HFFc6 (cell line): ENCODE measurements around the gene EXOC4. TPM values are rescaled to one million over a fixed set of nuclear protein-coding genes. Genes with fewer than 3 reads are reported as not detected.
A peak's percentile ranks its signal among the peaks of the same experiment; 100 is the strongest.

Experiments
- DNase-seq: peaks from one replicate; pipeline ENCODE4 v3.0.0-alpha.2; 2018
- H3K27ac Mint-ChIP-seq: 2 replicates; pipeline ENCODE4 v1.8.0; 2020; ENCODE audit warnings: mild to moderate bottlenecking, mixed read lengths
- H3K27me3 Mint-ChIP-seq: 2 replicates; pipeline ENCODE4 v1.8.0; 2021; ENCODE audit warnings: mild to moderate bottlenecking, moderate library complexity, mixed read lengths; ENCODE audit not compliant: insufficient read depth
- H3K36me3 Mint-ChIP-seq: 2 replicates; pipeline ENCODE4 v1.8.0; 2021; ENCODE audit warnings: low read depth, mixed read lengths
- H3K4me1 Mint-ChIP-seq: 2 replicates; pipeline ENCODE4 v1.8.0; 2020; ENCODE audit warnings: low read depth, mixed read lengths
- H3K4me3 Mint-ChIP-seq: 2 replicates; pipeline ENCODE4 v1.8.0; 2020; ENCODE audit warnings: mild to moderate bottlenecking, moderate library complexity, mixed read lengths
- H3K9me3 Mint-ChIP-seq: 2 replicates; pipeline ENCODE4 v1.8.0; 2020; ENCODE audit warnings: mild to moderate bottlenecking, mixed read lengths
- total RNA-seq, 6 experiments: library from RNA; stranded (reverse); fragmentation: NEBNext Ultra II Directional; extraction: Animal tissue kit (Norgen Biotek cat#: 25700); gene quantifications; 2 replicates in 1 of 6; 3 replicates in 5 of 6; pipeline ENCODE4 v1.2.3, GENCODE V29; 2021
- TF ChIP-seq, protein P1 (sequence below): fragments of 200-600 bp; sonication (generic); IDR thresholded peaks from 2 replicates; pipeline ENCODE4 v1.5.0; 2021; ENCODE audit warnings: antibody characterized with exemption, mild to moderate bottlenecking

Gene EXOC4
- total RNA-seq, 6 experiments from 2014 or later, result 57.6 to 67.6 (median 61.4) TPM

GRCh38 chr7:133702960-133703359 is 450.1 kb downstream of the EXOC4 start:
- Mint-ChIP-seq H3K4me3 (peak overlapping the region; percentile 35; the same call in 1 of the 2 replicates), H3K27ac (peak overlapping the region; percentile 68), H3K4me1 (peaks cover 56% of the 10 kb centered on the region), H3K36me3 (no peaks in the 10 kb centered on the region), H3K9me3 (no peaks in the 10 kb centered on the region), H3K27me3 (0 out of 2 replicates have a peak, but pooled peaks cover 2% of the 10 kb centered on the region)
- TF ChIP-seq, protein P1, sequence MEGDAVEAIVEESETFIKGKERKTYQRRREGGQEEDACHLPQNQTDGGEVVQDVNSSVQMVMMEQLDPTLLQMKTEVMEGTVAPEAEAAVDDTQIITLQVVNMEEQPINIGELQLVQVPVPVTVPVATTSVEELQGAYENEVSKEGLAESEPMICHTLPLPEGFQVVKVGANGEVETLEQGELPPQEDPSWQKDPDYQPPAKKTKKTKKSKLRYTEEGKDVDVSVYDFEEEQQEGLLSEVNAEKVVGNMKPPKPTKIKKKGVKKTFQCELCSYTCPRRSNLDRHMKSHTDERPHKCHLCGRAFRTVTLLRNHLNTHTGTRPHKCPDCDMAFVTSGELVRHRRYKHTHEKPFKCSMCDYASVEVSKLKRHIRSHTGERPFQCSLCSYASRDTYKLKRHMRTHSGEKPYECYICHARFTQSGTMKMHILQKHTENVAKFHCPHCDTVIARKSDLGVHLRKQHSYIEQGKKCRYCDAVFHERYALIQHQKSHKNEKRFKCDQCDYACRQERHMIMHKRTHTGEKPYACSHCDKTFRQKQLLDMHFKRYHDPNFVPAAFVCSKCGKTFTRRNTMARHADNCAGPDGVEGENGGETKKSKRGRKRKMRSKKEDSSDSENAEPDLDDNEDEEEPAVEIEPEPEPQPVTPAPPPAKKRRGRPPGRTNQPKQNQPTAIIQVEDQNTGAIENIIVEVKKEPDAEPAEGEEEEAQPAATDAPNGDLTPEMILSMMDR, result no peak
- no peak for DNase-seq

- no peaks in the 10 kb centered on the region for H3K9me3 Mint-ChIP-seq
- H3K4me3 Mint-ChIP-seq, result peak overlapping the region; percentile 35; the same call in 1 of the 2 replicates
- no peaks in the 10 kb centered on the region for H3K36me3 Mint-ChIP-seq
- peak overlapping the region; percentile 68 for H3K27ac Mint-ChIP-seq
- TF ChIP-seq, protein P1, result no peak
- H3K4me1 Mint-ChIP-seq, result peaks cover 57% of the 10 kb centered on the region
- peak; percentile 94 for DNase-seq
- H3K27me3 Mint-ChIP-seq, result 0 out of 2 replicates have a peak, but pooled peaks cover 2% of the 10 kb centered on the region
Measured at GRCh38 chr7:133703547-133703946, 450.7 kb downstream of the EXOC4 start.

DNA sequence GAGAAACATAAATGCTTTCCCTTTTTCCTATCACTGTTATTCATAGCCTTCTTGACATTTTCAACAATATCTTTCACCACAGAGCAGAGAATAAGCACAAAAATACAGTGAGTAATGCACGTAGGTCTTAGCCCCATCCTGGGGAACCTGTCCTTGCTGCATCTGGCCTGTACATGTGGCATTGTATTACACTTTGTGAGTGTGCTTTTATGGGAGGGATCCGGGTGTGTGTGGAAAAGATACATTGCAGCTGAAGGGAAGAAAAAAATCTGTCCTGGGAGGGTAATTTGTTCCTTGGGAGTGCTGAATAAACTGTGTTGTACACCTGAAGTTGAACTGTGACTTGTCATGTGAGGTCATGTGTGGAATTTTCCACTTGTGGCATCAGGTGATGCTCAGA is 451.6 kb downstream of the EXOC4 start:
- H3K27me3 Mint-ChIP-seq, result 0 out of 2 replicates have a peak, but pooled peaks cover 2% of the 10 kb centered on the region
- no peak overlapping the region for H3K4me3 Mint-ChIP-seq
- H3K9me3 Mint-ChIP-seq, result no peaks in the 10 kb centered on the region
- TF ChIP-seq, protein P1, result no peak
- H3K36me3 Mint-ChIP-seq, result no peaks in the 10 kb centered on the region
- no peak for DNase-seq
- H3K4me1 Mint-ChIP-seq, result peaks cover 66% of the 10 kb centered on the region
- H3K27ac Mint-ChIP-seq, result peak overlapping the region; percentile 68

- DNase-seq, result peak; percentile 68
- H3K27me3 Mint-ChIP-seq, result 0 out of 2 replicates have a peak, but pooled peaks cover 2% of the 10 kb centered on the region
Measured at GRCh38 chr7:133705596-133705995, 452.7 kb downstream of the EXOC4 start.

DNA sequence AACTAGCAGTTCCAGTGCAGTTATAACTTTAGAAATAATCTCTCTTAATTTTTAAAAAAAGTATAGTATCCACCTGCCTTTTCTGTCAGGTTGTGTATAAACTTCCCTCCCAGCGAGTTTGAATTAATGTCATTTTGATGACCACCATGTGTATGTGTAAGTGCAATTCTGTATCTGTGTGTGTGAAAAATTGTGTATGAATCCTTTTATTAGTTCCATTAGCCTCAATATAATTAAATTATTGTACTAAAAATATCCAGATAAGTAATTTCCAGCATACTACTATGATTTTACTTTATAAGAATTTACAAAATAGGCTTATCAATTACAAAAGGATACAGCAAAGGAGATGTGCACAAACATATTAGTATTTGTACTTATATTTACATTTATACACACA is 453.1 kb downstream of the EXOC4 start:
- no peak for DNase-seq
- TF ChIP-seq, protein P1, result no peak
- H3K27ac Mint-ChIP-seq, result no peak overlapping the region

More at GRCh38 chr7:133705596-133705995, 452.7 kb downstream of the EXOC4 start:
- H3K9me3 Mint-ChIP-seq, result no peaks in the 10 kb centered on the region
- peak overlapping the region; percentile 24 for H3K4me3 Mint-ChIP-seq
- TF ChIP-seq, protein P1, result no peak
- peaks cover 73% of the 10 kb centered on the region for H3K4me1 Mint-ChIP-seq
- no peaks in the 10 kb centered on the region for H3K36me3 Mint-ChIP-seq
- H3K27ac Mint-ChIP-seq, result peak overlapping the region; percentile 20; the same call in 1 of the 2 replicates

More for the DNA sequence above, 453.1 kb downstream of the EXOC4 start:
- peaks cover 73% of the 10 kb centered on the region for H3K4me1 Mint-ChIP-seq
- 0 out of 2 replicates have a peak, but pooled peaks cover 2% of the 10 kb centered on the region for H3K27me3 Mint-ChIP-seq
- H3K9me3 Mint-ChIP-seq, result no peaks in the 10 kb centered on the region
- H3K36me3 Mint-ChIP-seq, result no peaks in the 10 kb centered on the region
- H3K4me3 Mint-ChIP-seq, result peak overlapping the region; percentile 24; the same call in 1 of the 2 replicates
